ENCODE measurements around the gene ZNF343. TPM values are rescaled to one million over a fixed set of nuclear protein-coding genes. Genes with fewer than 3 reads are reported as not detected.

Gene ZNF343
- total RNA-seq, 1 donor from 2014 or later, result 9.2 TPM

DNA sequence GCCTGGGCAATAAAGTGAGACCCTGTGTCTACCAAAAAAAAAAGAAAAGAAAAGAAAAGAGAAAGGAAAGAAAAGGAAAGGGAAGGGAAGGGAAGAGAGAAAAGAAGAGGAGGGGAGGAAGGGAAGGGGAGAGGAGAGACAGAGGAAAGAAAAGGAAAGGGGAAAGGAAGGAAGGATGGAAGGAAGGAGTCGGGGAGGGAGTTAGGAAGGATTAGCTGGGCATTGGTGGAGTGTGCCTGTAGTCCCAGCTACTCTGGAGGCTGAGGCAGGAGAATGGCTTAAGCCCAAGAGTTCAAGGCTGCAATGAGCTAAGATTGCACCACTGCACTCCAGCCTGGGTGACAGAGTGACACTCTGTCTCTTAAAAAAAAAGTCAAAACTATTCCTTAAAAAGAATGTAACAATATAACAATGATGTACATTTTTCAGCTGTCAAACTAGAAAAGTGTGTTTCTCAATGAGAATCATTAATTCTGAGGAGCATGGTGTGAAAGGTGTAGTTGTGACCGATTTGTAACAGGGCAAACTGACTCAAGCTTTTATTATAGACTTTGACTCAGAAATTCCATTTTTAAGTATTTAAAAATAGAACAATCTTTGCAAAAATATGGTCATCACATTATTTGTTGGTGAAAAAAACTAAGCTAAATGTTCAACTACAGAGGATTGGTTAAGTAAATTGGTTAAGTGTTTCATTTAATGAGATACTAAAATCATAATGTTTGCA lies 52.8 kb downstream of the ZNF343 start:
- no peaks in the 10 kb centered on the region for H3K27me3 ChIP-seq (ENCODE audit: control insufficient read depth, insufficient read depth, low read length)
- FAIRE-seq (no peak), DNase-seq (ENCODE audit: low read depth) (no peak)
- TF ChIP-seq CTCF (IDR thresholded peaks at IDR 0.05; ENCODE audit: insufficient read depth, low read length, severe bottlenecking), result no peak
- H3K4me3 ChIP-seq (ENCODE audit: low read depth, low read length), result no peak overlapping the region
- peaks cover 1% of the 10 kb centered on the region for H3K36me3 ChIP-seq (ENCODE audit: control insufficient read depth, insufficient read depth, low read length)

DNA sequence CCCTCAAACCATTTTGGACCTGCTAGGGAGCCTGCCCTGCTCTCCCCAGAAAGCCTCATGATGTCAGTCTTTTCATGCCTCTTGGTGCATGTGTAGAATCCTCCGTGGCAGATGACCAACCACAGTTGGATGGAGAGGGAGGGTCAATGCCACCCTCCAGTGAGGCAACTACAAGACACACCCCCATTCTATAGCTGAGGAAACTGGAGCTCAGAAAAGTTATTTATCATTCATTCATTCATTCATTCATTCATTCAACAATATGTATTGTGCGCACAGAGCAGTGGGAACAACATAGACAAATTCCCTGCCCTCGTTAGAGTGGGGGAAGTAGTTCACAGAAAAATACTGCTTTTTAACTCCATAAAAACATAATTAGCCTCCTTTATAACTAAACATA lies 54.9 kb downstream of the ZNF343 start:
- Histone ChIP-seq H3K27me3 (ENCODE audit: control insufficient read depth, insufficient read depth, low read length) (no peaks in the 10 kb centered on the region), H3K36me3 (ENCODE audit: control insufficient read depth, insufficient read depth, low read length) (no peaks in the 10 kb centered on the region), H3K4me3 (ENCODE audit: low read depth, low read length) (no peak overlapping the region)
- FAIRE-seq, result no peak
- TF ChIP-seq CTCF (IDR thresholded peaks at IDR 0.05; ENCODE audit: insufficient read depth, low read length, severe bottlenecking), result no peak
- DNase-seq (ENCODE audit: low read depth), result no peak

GRCh38 chr20:2451939-2452732 lies 56.6 kb downstream of the ZNF343 start:
- peak; percentile 63 for DNase-seq (ENCODE audit: low read depth)
- peak; percentile 91 for TF ChIP-seq CTCF (IDR thresholded peaks at IDR 0.05; ENCODE audit: insufficient read depth, low read length, severe bottlenecking)
- no peak overlapping the region for H3K4me3 ChIP-seq (ENCODE audit: low read depth, low read length)
- peak; percentile 13 for FAIRE-seq
- H3K27me3 ChIP-seq (ENCODE audit: control insufficient read depth, insufficient read depth, low read length), result no peaks in the 10 kb centered on the region
- H3K36me3 ChIP-seq (ENCODE audit: control insufficient read depth, insufficient read depth, low read length), result no peaks in the 10 kb centered on the region

- DNase-seq (ENCODE audit: low read depth) (no peak), FAIRE-seq (no peak)
- Histone ChIP-seq H3K36me3 (ENCODE audit: control insufficient read depth, insufficient read depth, low read length) (no peaks in the 10 kb centered on the region), H3K27me3 (ENCODE audit: control insufficient read depth, insufficient read depth, low read length) (no peaks in the 10 kb centered on the region), H3K4me3 (ENCODE audit: low read depth, low read length) (no peak overlapping the region)
- TF ChIP-seq CTCF (IDR thresholded peaks at IDR 0.05; ENCODE audit: insufficient read depth, low read length, severe bottlenecking), result no peak
Measured at GRCh38 chr20:2451422-2451821, 57.3 kb downstream of the ZNF343 start.

DNA sequence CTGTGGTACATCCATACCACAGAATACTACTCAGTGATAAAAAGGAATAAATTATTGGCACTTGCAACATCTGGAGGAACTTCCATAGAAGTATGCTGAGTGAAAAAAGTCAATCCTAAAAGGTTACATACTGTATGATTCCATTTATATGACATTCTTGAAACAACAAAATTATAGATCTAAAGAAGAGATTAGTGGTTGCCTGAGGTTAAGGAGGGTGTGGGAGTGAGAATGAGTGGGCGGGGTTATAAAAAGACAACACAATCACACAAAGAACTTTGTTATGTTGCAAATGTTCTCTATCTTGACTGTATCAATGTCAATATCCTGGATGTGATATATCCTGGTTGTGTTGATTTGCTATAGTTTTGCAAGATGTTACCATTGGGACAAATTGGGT lies 59.3 kb downstream of the ZNF343 start:
- TF ChIP-seq CTCF (IDR thresholded peaks at IDR 0.05; ENCODE audit: insufficient read depth, low read length, severe bottlenecking), result no peak
- Histone ChIP-seq H3K27me3 (ENCODE audit: control insufficient read depth, insufficient read depth, low read length) (no peaks in the 10 kb centered on the region), H3K36me3 (ENCODE audit: control insufficient read depth, insufficient read depth, low read length) (no peaks in the 10 kb centered on the region), H3K4me3 (ENCODE audit: low read depth, low read length) (no peak overlapping the region)
- no peak for FAIRE-seq
- no peak for DNase-seq (ENCODE audit: low read depth)
